Measurements from ENCODE around the gene CFAP57.

The CFAP57 gene

GRCh38 chr1:43239484-43239883, 67.4 kb downstream of the CFAP57 start:
- DNase-seq (ENCODE audit: extremely low spot score): no peak
- ChIA-PET CTCF (interaction anchor here (2.4 kb wide), 1 partner anchor 175 kb away, joined by 12 read pairs; no protein-coding TSS in a partner anchor), POLR2A (interaction anchor here (0.7 to 1.5 kb wide), 3 partner anchors 81 to 175 kb away, joined by 3 to 6 read pairs (median 4); partner anchors contain the start of genes MED8 and SZT2)
- TF ChIP-seq SP1 (IDR thresholded peaks at IDR 0.05): no peak
- TF ChIP-seq FOXK2 (IDR thresholded peaks at IDR 0.05): no peak
- no peak for TF ChIP-seq FOXM1 (IDR thresholded peaks at IDR 0.05; ENCODE audit: borderline replicate concordance)
- no peak for TF ChIP-seq CTBP1 (IDR thresholded peaks at IDR 0.05; ENCODE audit: borderline replicate concordance)
- TF ChIP-seq BHLHE40 (IDR thresholded peaks at IDR 0.05; ENCODE audit: borderline replicate concordance): no peak
- no peak for TF ChIP-seq SUZ12 (IDR thresholded peaks at IDR 0.05)
- no peak for TF ChIP-seq TARDBP (IDR thresholded peaks at IDR 0.05)
- no peak for TF ChIP-seq L3MBTL2 (conservative IDR thresholded peaks at IDR 0.05)
- no peak for TF ChIP-seq ARNT (IDR thresholded peaks at IDR 0.05)
- TF ChIP-seq PKNOX1 (IDR thresholded peaks at IDR 0.05): no peak
- no peak for TF ChIP-seq HDGF (IDR thresholded peaks at IDR 0.05; ENCODE audit: borderline replicate concordance)
- no peak for TF ChIP-seq ELF4 (IDR thresholded peaks at IDR 0.05)
- no peak for TF ChIP-seq FOXA1 (IDR thresholded peaks at IDR 0.05)
- TF ChIP-seq LEF1 (IDR thresholded peaks at IDR 0.05; ENCODE audit: borderline replicate concordance): no peak
- no peak for TF ChIP-seq ZNF384 (IDR thresholded peaks at IDR 0.05)
- TF ChIP-seq NFRKB (IDR thresholded peaks at IDR 0.05): no peak

GRCh38 chr1:43241413-43241836, 69.3 kb downstream of the CFAP57 start:
- DNase-seq (ENCODE audit: extremely low spot score): no peak
- ChIA-PET CTCF (no interaction called here), POLR2A (no interaction called here)
- TF ChIP-seq BHLHE40 (IDR thresholded peaks at IDR 0.05; ENCODE audit: borderline replicate concordance) (no peak), ARNT (IDR thresholded peaks at IDR 0.05) (no peak), TARDBP (IDR thresholded peaks at IDR 0.05) (no peak), ELF4 (IDR thresholded peaks at IDR 0.05) (no peak), FOXK2 (IDR thresholded peaks at IDR 0.05) (no peak), NFRKB (IDR thresholded peaks at IDR 0.05) (no peak), SUZ12 (IDR thresholded peaks at IDR 0.05) (no peak), L3MBTL2 (conservative IDR thresholded peaks at IDR 0.05) (no peak), FOXM1 (IDR thresholded peaks at IDR 0.05; ENCODE audit: borderline replicate concordance) (no peak), PKNOX1 (IDR thresholded peaks at IDR 0.05) (no peak), HDGF (IDR thresholded peaks at IDR 0.05; ENCODE audit: borderline replicate concordance) (no peak), LEF1 (IDR thresholded peaks at IDR 0.05; ENCODE audit: borderline replicate concordance) (no peak), ZNF384 (IDR thresholded peaks at IDR 0.05) (no peak), CTBP1 (IDR thresholded peaks at IDR 0.05; ENCODE audit: borderline replicate concordance) (no peak), FOXA1 (IDR thresholded peaks at IDR 0.05) (no peak)

- no peak for TF ChIP-seq ELF4 (IDR thresholded peaks at IDR 0.05)
- no peak for TF ChIP-seq FOXM1 (IDR thresholded peaks at IDR 0.05; ENCODE audit: borderline replicate concordance)
- TF ChIP-seq NFRKB (IDR thresholded peaks at IDR 0.05): no peak
- no peak for TF ChIP-seq CTBP1 (IDR thresholded peaks at IDR 0.05; ENCODE audit: borderline replicate concordance)
- TF ChIP-seq L3MBTL2 (conservative IDR thresholded peaks at IDR 0.05): no peak
- TF ChIP-seq FOXA1 (IDR thresholded peaks at IDR 0.05): no peak
- no peak for TF ChIP-seq SUZ12 (IDR thresholded peaks at IDR 0.05)
- TF ChIP-seq FOXK2 (IDR thresholded peaks at IDR 0.05): no peak
- TF ChIP-seq LEF1 (IDR thresholded peaks at IDR 0.05; ENCODE audit: borderline replicate concordance): no peak
- TF ChIP-seq HDGF (IDR thresholded peaks at IDR 0.05; ENCODE audit: borderline replicate concordance): no peak
- TF ChIP-seq PKNOX1 (IDR thresholded peaks at IDR 0.05): no peak
- TF ChIP-seq BHLHE40 (IDR thresholded peaks at IDR 0.05; ENCODE audit: borderline replicate concordance): no peak
- no peak for TF ChIP-seq ZNF384 (IDR thresholded peaks at IDR 0.05)
- TF ChIP-seq ARNT (IDR thresholded peaks at IDR 0.05): no peak
- TF ChIP-seq SP1 (IDR thresholded peaks at IDR 0.05): no peak
- no peak for TF ChIP-seq TARDBP (IDR thresholded peaks at IDR 0.05)
- ChIA-PET CTCF (interaction anchor here (0.8 to 1.7 kb wide), 2 partner anchors 16 to 171 kb away, joined by 3 to 4 read pairs; no protein-coding TSS in a partner anchor), POLR2A (no interaction called here)
- DNase-seq (ENCODE audit: extremely low spot score): no peak
Observed at GRCh38 chr1:43243299-43243698, 71.2 kb downstream of the CFAP57 start.

- ChIA-PET POLR2A (no interaction called here), CTCF (no interaction called here)
- TF ChIP-seq ZNF384 (IDR thresholded peaks at IDR 0.05) (no peak), L3MBTL2 (conservative IDR thresholded peaks at IDR 0.05) (no peak), LEF1 (IDR thresholded peaks at IDR 0.05; ENCODE audit: borderline replicate concordance) (no peak), PKNOX1 (IDR thresholded peaks at IDR 0.05) (no peak), HDGF (IDR thresholded peaks at IDR 0.05; ENCODE audit: borderline replicate concordance) (no peak), BHLHE40 (IDR thresholded peaks at IDR 0.05; ENCODE audit: borderline replicate concordance) (no peak), CTBP1 (IDR thresholded peaks at IDR 0.05; ENCODE audit: borderline replicate concordance) (no peak), ELF4 (IDR thresholded peaks at IDR 0.05) (no peak), ARNT (IDR thresholded peaks at IDR 0.05) (no peak), SP1 (IDR thresholded peaks at IDR 0.05) (no peak), SUZ12 (IDR thresholded peaks at IDR 0.05) (no peak)
- no peak for DNase-seq (ENCODE audit: extremely low spot score)
Observed at GRCh38 chr1:43246466-43247213, 74.5 kb downstream of the CFAP57 start.
